ENCODE results near the gene PDGFC.

GRCh38 chr4:156773648-156774357 lies 197.8 kb downstream of the PDGFC start:
- no peak for TF ChIP-seq CTCF (IDR thresholded peaks at IDR 0.05)
- no peak for TF ChIP-seq EP300 (IDR thresholded peaks at IDR 0.05)
- no peak for TF ChIP-seq POLR2AphosphoS5 (IDR thresholded peaks at IDR 0.05)
